Activated CD8-positive, alpha-beta memory T cell treated with anti-CD3 and anti-CD28 coated beads for 24 hours (primary cell): Measurements from ENCODE around the gene CRYBB2.
"Not testable (repeated sequence)": the region's sequence is repeated elsewhere in the genome, so short reads cannot be mapped to it uniquely, and the experiment has no call there.

Source experiments
- DNase-seq: peaks from one replicate; pipeline ENCODE4 v3.0.0-alpha.2; 2020

The CRYBB2 gene

DNA sequence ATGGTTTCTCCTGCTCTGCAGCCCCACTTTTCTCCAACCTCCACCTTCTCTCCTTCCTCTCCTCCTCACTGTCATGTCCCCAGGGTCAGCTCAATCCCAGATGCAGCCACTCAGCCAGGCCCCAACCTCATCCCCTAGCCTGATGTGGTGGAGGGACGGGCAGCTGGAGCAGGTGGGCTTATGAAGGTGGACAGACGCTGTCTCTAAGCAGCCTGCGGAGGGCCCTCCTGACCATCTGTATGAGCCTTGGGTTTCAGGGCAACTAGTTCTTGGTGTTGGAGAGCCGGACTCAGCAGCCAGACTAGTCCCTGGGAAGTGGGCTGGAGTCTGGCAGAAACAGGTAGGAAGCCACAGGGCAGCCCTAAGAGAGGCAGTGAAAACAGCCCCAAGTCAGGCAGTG is 18.1 kb downstream of the CRYBB2 start:
- no peak for DNase-seq

- not testable (repeated sequence) for DNase-seq
Observed at GRCh38 chr22:25238058-25238457, 18.6 kb downstream of the CRYBB2 start.

DNA sequence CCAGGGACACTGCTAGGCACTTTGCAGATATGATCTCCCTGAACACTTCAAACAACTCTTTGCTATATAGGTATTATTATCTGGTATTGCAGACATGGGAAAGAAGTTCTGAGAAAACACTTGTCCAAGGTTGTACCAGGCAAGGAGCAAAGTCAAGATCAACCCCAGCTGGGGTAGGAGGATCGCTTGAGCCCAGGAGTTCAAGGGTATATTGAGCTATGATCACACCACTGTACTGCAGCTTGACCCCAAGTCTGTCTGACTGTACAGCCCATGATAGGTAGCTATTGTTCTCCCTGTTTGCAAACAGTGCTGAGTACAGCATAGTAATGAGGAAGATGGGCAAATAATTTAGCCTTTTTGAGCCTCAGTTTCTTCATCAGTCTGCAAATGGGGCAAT is 35.7 kb downstream of the CRYBB2 start:
- not testable (repeated sequence) for DNase-seq

DNA sequence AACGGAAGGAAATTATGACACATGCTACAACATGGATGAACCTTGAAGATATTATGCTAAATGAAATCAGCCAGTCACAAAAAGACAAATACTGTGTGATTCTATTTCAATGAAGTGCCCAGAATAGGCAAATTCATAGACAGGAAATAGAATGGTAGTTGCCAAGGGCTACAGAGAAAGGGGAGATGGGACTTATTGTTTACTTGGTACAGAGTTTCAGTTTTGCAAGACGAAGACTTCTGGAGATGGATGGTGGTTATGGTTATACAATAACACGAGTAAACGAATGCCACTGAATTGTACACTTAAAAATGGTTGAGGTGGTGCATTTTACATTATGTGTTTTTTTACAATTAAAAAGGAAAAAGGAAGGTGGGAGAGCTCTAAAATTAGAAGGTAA is 48.1 kb downstream of the CRYBB2 start:
- not testable (repeated sequence) for DNase-seq

- not testable (repeated sequence) for DNase-seq
Observed at GRCh38 chr22:25268902-25269301, 49.5 kb downstream of the CRYBB2 start.

- not testable (repeated sequence) for DNase-seq
Observed at GRCh38 chr22:25270061-25270460, 50.6 kb downstream of the CRYBB2 start.

DNA sequence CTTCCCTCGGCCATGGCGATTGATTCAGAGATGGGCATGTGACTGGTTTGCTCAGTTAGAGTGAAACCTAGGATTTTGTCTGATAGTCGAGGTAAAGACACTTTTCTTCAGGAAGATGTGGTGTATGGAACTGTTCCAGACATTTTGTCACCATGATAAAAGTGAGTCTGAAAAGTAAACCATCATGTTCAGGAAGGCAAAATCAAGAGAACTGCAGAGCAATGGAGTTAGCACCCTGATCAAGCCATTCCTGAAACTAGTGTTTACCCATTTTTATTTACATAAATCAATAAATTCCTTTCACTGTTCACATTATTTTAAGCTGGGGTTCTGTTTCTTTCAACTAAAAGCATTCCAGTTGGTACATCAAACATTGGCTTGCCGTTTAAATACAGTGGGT is 53.8 kb downstream of the CRYBB2 start:
- not testable (repeated sequence) for DNase-seq

- DNase-seq = not testable (repeated sequence)
Observed at GRCh38 chr22:25273928-25274327, 54.5 kb downstream of the CRYBB2 start.

DNA sequence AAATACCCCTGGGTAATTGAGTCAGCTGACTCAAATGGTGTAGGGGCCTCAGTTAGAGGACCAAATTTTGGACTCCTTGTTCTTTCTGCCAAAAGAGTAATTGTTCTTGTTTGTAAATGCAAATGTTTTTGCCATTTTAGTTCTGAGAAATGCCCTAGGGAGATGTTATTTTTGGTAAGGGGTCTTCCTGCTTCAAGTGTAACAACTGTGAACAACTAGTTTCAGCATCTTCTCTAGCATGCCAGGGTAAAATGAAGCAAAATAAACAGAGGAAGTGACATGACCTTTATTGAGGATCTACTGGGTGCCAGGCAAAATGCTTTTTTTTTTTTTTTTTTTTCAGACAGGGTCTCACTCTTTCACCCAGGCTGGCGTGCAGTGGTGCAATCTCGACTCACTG is 60.7 kb downstream of the CRYBB2 start:
- DNase-seq = not testable (repeated sequence)
